HG02623 (cell line): ENCODE measurements around the gene CARMIL3.

Experiments used
- ATAC-seq: cut with Tn5 transposase; IDR thresholded peaks from one replicate; pipeline ENCODE4 v1.9.1; 2021; ENCODE audit warnings: moderate library complexity; ENCODE audit not compliant: unreplicated experiment

Gene CARMIL3

DNA sequence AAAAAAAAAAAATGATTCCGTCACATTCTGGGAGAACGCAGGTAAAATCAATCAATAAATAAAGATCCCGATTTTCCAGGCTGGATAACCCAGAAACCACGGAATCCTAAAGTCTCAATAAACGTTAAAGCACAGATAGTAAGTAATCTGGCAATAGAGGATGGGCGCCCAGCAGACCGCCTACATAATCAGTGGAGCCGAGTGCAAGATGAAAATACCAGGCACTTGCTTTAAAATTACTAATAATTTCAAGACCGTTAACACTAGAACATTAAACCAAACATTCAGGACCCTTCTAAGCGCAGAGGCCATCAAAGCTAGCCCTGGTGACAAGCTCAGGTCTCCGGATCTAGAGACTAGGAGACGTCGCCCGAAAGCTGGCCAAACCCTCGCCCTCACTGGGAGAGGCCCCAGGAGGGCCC, 61.6 kb downstream of the CARMIL3 start:
- no peak for ATAC-seq

DNA sequence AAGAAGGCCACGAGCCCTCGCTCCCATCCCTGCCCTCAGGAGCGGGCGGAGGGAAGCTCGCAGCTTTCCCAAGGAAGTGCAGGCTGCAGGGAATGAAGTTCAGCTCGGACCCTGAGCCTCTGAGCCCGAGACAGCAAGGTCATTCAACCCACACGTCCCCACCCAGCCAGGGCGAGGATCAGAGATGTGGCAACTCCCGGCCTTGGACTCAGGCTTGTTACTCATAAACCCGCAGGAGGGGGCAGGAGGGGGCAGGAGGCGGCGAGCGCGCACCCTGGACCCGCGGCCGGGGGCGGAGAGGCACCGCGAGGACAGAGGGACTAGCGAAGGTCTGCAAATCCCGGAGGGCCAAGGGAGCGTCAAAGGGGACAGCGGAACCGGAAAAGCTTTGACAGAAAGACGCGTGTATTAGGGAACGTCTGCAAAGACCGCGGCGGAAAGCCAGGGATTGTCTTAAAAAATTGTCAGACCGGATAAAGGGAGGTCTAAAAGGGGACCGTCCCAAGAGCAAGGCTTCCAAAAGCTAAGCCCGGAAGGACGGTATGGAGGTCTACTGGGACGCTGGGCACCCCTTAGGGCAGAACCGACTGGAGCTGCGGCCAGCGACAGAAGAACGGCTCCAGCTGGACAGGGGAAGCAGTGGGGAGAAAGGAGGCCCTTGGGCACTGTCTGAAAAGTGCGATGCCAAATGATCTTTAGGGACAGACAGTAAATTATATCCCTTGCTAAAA, 62.2 kb downstream of the CARMIL3 start:
- ATAC-seq = peak; percentile 18

DNA sequence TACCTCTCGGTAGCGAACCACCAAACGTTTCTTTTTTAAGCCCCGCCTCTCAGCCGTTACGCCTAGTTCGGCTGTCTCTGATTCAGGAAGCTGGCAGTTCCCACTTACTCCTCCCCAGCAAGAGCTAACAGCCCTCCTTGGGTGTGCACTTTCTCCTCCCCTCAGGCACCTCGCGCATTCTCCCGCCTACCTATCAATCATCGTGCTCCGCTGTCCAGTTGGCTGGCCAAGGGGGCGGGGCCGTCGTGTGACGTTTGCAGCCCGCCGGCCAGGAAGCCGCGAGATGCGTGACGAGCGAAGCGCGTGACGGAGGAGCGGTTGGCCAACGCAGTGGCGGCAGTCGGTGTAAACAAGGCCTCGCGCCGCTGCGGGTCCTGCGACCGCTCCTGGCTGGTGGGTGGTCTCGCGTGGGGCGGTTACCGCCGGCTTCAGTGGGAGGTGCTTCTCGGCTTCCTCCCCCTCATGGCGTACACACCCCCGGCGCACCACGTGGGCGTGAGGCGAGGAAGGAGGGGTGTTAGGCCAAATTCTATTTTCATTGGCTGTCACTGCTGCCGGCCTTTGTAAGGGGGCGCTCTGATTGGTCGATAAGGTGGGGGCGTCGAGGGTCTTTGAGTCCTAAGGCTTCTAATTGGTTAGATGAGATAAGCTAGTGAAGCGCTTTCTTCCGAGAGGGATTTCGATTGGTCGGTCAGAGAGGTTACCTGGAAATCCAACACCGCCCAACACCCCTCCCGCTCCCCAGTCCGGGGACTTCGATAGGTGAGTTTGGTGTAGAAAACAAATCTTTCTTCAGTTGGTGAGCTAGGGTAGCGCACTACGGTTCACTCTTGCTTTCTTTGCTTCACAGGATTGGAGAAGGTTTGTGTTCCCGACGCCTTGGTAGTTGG, 63.0 kb downstream of the CARMIL3 start, which contains the start of the genes DCAF11 and NRL:
TSS of gene DCAF11 (plus strand) at position 246 of the 890 bp plus-strand sequence. CDS start 818 bp downstream, outside the sequence.
TSS of gene NRL (minus strand) at position 418 of the 890 bp plus-strand sequence. CDS start 32,101 bp downstream, outside the sequence.
- peak; percentile 79 for ATAC-seq

DNA sequence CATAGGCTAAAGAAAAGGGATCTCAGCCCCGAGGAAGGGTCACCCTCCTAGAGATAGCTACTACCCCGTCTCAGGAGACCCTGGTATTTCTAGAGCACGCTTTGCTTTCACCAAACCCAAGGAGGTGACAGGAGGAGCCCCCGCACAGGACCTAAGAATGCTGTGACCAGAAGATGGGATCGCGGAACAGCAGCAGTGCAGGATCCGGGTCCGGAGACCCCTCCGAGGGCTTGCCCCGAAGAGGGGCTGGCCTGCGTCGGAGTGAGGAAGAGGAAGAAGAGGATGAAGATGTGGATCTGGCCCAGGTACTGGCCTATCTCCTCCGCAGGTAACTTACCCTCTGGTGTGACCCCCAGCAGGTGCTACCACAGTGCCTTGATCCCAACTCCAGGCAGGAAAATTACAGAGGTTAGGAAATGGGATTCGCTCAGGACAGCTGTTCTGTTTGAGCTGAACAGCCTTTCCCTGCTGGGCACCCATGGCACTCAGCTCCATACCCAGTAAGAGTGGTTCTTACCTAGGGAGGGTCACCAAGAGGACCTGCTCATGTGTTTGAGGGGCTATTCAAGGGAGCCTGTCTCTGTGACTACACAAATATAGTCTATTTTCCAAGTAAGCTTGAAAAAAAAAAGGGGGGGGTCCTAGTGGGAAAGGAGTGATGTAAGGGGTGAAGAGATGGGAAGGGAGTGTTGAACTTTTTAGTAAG, 63.8 kb downstream of the CARMIL3 start:
- ATAC-seq = no peak

DNA sequence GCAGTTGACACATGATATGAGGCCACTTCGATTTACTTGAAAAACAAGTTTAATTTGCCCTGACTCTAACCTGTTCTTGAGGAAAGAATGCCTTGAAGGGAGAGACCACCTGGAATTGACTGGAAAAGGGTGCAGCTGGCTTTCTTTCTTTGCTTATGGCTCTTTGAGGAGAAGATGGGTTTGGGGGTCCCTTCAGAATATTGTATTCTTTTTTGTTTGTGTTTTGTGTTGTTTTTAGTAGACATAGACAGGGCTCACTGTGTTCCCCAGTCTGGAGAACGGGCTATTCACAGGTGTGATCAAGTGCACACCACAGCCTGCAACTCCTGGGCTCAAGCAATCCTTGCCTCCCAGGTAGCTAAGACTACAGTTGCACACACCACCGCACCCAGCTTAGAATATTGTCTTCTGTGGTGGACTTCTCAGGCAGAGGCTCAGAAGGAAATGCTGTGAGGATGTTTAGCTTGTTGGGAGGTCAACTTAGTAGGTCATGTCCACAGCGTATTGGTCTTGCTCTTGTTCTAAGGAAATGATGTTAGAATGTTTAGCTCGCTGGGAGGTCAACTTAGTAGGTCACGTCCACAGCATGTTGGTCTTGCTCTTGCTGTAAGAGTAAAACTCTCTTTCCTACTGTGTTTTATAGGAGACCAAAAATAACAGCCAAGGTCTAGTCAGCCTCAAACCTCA, 64.5 kb downstream of the CARMIL3 start:
- no peak for ATAC-seq

DNA sequence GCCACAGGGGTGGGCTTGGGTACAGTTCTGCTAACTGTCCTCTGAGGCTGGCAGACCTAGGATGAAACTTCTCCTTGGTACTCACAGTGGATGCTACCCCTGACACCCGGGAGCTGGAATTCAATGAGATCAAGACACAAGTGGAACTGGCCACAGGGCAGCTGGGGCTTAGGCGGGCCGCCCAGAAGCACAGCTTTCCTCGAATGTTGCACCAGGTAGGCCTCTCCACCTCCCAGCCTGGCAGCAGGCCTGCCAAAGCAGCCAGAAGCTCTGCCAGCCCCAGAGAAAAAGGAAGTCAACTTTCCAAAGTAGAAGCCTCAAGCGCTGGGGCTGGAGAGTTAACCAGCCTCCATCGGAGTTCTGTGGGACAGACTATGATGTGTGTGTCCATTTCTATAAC, 65.4 kb downstream of the CARMIL3 start:
- ATAC-seq = no peak
